ENCODE results near the gene DAO.

DNA sequence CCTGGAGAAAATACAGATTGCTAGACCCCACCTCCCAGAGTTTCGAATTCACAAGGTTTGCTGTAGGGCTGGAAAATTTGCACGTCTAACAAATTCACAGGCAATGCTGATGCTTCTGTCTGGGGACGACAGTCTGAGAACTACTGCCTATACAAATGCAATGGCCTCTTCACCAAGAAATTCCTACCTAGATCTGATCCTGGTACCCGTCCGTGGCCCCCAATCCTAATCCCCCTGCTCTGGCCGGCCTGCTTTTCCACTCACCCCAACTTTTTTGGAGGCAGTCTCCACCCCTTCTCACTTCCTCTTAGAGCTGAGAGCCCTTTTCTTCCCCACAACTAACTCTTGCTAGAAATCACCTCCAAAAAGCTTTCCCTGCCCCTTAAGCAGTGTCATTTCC is 19.4 kb upstream of the DAO start:
- TF ChIP-seq, protein P1, sequence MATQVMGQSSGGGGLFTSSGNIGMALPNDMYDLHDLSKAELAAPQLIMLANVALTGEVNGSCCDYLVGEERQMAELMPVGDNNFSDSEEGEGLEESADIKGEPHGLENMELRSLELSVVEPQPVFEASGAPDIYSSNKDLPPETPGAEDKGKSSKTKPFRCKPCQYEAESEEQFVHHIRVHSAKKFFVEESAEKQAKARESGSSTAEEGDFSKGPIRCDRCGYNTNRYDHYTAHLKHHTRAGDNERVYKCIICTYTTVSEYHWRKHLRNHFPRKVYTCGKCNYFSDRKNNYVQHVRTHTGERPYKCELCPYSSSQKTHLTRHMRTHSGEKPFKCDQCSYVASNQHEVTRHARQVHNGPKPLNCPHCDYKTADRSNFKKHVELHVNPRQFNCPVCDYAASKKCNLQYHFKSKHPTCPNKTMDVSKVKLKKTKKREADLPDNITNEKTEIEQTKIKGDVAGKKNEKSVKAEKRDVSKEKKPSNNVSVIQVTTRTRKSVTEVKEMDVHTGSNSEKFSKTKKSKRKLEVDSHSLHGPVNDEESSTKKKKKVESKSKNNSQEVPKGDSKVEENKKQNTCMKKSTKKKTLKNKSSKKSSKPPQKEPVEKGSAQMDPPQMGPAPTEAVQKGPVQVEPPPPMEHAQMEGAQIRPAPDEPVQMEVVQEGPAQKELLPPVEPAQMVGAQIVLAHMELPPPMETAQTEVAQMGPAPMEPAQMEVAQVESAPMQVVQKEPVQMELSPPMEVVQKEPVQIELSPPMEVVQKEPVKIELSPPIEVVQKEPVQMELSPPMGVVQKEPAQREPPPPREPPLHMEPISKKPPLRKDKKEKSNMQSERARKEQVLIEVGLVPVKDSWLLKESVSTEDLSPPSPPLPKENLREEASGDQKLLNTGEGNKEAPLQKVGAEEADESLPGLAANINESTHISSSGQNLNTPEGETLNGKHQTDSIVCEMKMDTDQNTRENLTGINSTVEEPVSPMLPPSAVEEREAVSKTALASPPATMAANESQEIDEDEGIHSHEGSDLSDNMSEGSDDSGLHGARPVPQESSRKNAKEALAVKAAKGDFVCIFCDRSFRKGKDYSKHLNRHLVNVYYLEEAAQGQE (IDR thresholded peaks at IDR 0.05; ENCODE audit: low read depth, low read length), result no peak
- TF ChIP-seq, protein P2, sequence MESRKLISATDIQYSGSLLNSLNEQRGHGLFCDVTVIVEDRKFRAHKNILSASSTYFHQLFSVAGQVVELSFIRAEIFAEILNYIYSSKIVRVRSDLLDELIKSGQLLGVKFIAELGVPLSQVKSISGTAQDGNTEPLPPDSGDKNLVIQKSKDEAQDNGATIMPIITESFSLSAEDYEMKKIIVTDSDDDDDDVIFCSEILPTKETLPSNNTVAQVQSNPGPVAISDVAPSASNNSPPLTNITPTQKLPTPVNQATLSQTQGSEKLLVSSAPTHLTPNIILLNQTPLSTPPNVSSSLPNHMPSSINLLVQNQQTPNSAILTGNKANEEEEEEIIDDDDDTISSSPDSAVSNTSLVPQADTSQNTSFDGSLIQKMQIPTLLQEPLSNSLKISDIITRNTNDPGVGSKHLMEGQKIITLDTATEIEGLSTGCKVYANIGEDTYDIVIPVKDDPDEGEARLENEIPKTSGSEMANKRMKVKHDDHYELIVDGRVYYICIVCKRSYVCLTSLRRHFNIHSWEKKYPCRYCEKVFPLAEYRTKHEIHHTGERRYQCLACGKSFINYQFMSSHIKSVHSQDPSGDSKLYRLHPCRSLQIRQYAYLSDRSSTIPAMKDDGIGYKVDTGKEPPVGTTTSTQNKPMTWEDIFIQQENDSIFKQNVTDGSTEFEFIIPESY (IDR thresholded peaks at IDR 0.05; ENCODE audit: borderline replicate concordance, low read depth), result no peak
- no peak for TF ChIP-seq GABPA (IDR thresholded peaks at IDR 0.05; ENCODE audit: low read depth)
- no peak for TF ChIP-seq EZH2phosphoT487 (IDR thresholded peaks at IDR 0.05; ENCODE audit: borderline replicate concordance, low read depth)
- TF ChIP-seq, protein P3, sequence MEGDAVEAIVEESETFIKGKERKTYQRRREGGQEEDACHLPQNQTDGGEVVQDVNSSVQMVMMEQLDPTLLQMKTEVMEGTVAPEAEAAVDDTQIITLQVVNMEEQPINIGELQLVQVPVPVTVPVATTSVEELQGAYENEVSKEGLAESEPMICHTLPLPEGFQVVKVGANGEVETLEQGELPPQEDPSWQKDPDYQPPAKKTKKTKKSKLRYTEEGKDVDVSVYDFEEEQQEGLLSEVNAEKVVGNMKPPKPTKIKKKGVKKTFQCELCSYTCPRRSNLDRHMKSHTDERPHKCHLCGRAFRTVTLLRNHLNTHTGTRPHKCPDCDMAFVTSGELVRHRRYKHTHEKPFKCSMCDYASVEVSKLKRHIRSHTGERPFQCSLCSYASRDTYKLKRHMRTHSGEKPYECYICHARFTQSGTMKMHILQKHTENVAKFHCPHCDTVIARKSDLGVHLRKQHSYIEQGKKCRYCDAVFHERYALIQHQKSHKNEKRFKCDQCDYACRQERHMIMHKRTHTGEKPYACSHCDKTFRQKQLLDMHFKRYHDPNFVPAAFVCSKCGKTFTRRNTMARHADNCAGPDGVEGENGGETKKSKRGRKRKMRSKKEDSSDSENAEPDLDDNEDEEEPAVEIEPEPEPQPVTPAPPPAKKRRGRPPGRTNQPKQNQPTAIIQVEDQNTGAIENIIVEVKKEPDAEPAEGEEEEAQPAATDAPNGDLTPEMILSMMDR (IDR thresholded peaks at IDR 0.05), result no peak
- TF ChIP-seq TCF12 (IDR thresholded peaks at IDR 0.05), result no peak
- TF ChIP-seq POLR2AphosphoS5 (IDR thresholded peaks at IDR 0.05; ENCODE audit: low read depth, low read length), result no peak
- TF ChIP-seq RAD21 (IDR thresholded peaks at IDR 0.05; ENCODE audit: low read length), result no peak
- TF ChIP-seq YY1 (IDR thresholded peaks at IDR 0.05; ENCODE audit: low read depth), result no peak
- TF ChIP-seq TEAD4 (IDR thresholded peaks at IDR 0.05; ENCODE audit: borderline replicate concordance, insufficient read depth), result no peak
- TF ChIP-seq SMC3 (IDR thresholded peaks at IDR 0.05; ENCODE audit: low read depth, low read length), result no peak
- no peak for TF ChIP-seq NRF1 (IDR thresholded peaks at IDR 0.05; ENCODE audit: low read depth, low read length)
- TF ChIP-seq, protein P4, sequence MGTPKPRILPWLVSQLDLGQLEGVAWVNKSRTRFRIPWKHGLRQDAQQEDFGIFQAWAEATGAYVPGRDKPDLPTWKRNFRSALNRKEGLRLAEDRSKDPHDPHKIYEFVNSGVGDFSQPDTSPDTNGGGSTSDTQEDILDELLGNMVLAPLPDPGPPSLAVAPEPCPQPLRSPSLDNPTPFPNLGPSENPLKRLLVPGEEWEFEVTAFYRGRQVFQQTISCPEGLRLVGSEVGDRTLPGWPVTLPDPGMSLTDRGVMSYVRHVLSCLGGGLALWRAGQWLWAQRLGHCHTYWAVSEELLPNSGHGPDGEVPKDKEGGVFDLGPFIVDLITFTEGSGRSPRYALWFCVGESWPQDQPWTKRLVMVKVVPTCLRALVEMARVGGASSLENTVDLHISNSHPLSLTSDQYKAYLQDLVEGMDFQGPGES (IDR thresholded peaks at IDR 0.05; ENCODE audit: low read depth, low read length), result no peak
- TF ChIP-seq EP300 (IDR thresholded peaks at IDR 0.05; ENCODE audit: borderline replicate concordance in 1 of 2, low read depth in 1 of 2, low read length in 1 of 2), result no peak
